Measurements from ENCODE around the gene TRAF7.

TRAF7 gene

GRCh38 chr16:2226245-2226793, 70.7 kb downstream of the TRAF7 start:
- no peak for FAIRE-seq

GRCh38 chr16:2226918-2227317, 71.3 kb downstream of the TRAF7 start:
- no peak for FAIRE-seq
